Measurements from ENCODE around the gene ACTRT2. TPM values are rescaled to one million over a fixed set of nuclear protein-coding genes. Genes with fewer than 3 reads are reported as not detected.

ACTRT2 gene
- total and polyA plus RNA-seq, 2 of the 8 experiments (the other 6 are each of a cell fraction or from before 2014, with no cell fraction given), result not detected

GRCh38 chr1:3012456-3013291, 8.6 kb upstream of the ACTRT2 start:
- DNase-seq (ENCODE audit: low read depth in 1 of 2, low spot score in 2 of 2), result peak; percentile 2 to 77
- Histone ChIP-seq H3K27me3 (replicated peaks in 1 of 4; ENCODE audit: control insufficient read depth in 3 of 4, extremely low read depth in 1 of 4, insufficient read depth in 3 of 4, low read length in 3 of 4) (peaks cover 0 to 4% (median 0%) of the 10 kb centered on the region in 4 experiments; a peak in 3 of 7 replicates), H3K4me3 (ENCODE audit: extremely low read depth in 1 of 4, insufficient read depth in 2 of 4, low read depth in 3 of 4, low read length in 4 of 4) (no peak overlapping the region), H2BK5ac (ENCODE audit: low read depth, low read length) (no peak overlapping the region), H2AK5ac (ENCODE audit: low read depth, low read length) (no peak overlapping the region), H2BK20ac (ENCODE audit: low read length) (no peak overlapping the region), H3K27ac (ENCODE audit: low read depth, low read length) (no peak overlapping the region), H3K23ac (ENCODE audit: insufficient read length) (no peak overlapping the region), H3K36me3 (ENCODE audit: control insufficient read depth in 2 of 4, insufficient read depth in 4 of 4, low read length in 3 of 4) (no peaks in the 10 kb centered on the region), H3K79me1 (ENCODE audit: low read depth, low read length) (no peaks in the 10 kb centered on the region), H3K4me1 (replicated peaks in 1 of 4; ENCODE audit: control insufficient read depth in 3 of 4, insufficient read depth in 4 of 4, low read length in 3 of 4) (peaks cover 0 to 5% (median 0%) of the 10 kb centered on the region in 4 experiments; a peak in 1 of 7 replicates), H3K14ac (ENCODE audit: insufficient read length) (no peak overlapping the region), H3K23me2 (ENCODE audit: low read depth, low read length) (no peaks in the 10 kb centered on the region), H3K9me3 (ENCODE audit: insufficient read depth in 2 of 2, low read depth in 1 of 2, low read length in 1 of 2) (peaks cover 39 to 84% of the 10 kb centered on the region in 2 experiments), H3K9ac (replicated peaks in 1 of 4; ENCODE audit: extremely low read depth in 1 of 4, low read depth in 3 of 4, low read length in 3 of 4) (no peak overlapping the region), H2AFZ (ENCODE audit: low read length) (no peak overlapping the region), H3K18ac (ENCODE audit: extremely low read depth, low read length) (no peak overlapping the region), H4K20me1 (replicated peaks in 1 of 2; ENCODE audit: control insufficient read depth in 1 of 2, insufficient read depth in 2 of 2, low read length in 2 of 2) (no peaks in the 10 kb centered on the region), H2BK12ac (ENCODE audit: low read depth, low read length) (no peak overlapping the region), H2BK15ac (ENCODE audit: low read length) (no peak overlapping the region), H2BK120ac (replicated peaks; ENCODE audit: low read depth, low read length) (no peak overlapping the region), H4K8ac (ENCODE audit: extremely low read depth, insufficient read depth, low read length) (peak overlapping the region; percentile 62), H3K4ac (replicated peaks; ENCODE audit: insufficient read length, low read depth, low read length) (no peak overlapping the region), H4K5ac (ENCODE audit: insufficient read length, low read depth, low read length) (no peak overlapping the region), H3K56ac (replicated peaks; ENCODE audit: insufficient read length, low read depth, low read length) (no peak overlapping the region), H3K4me2 (ENCODE audit: insufficient read depth in 1 of 2, low read depth in 2 of 2, low read length in 2 of 2) (no peak overlapping the region; a peak in 1 of 4 replicates), H4K91ac (replicated peaks; ENCODE audit: insufficient read length, low read length) (no peak overlapping the region), H3K79me2 (ENCODE audit: control insufficient read depth in 1 of 2, insufficient read depth in 2 of 2, low read length in 2 of 2) (no peaks in the 10 kb centered on the region)
- ChIA-PET POLR2A (ENCODE audit: partially characterized antibody) (no interaction called here), CTCF (ENCODE audit: partially characterized antibody) (interaction anchor here (0.9 to 1.3 kb wide), 3 partner anchors 9 to 393 kb away, joined by 3 read pairs; no protein-coding TSS in a partner anchor)
- WGBS, 2 experiments (ENCODE audit: extremely low coverage in 1 of 2, insufficient coverage in 1 of 2, insufficient read length in 1 of 2, insufficient replicate concordance in 2 of 2, low coverage in 1 of 2, low lambda C conversion rate in 2 of 2, missing lambda C conversion rate in 1 of 2), result 68% methylated on average over 20 of the region's 44 CpGs; no CpG with 5 or more reads in 1 of the 2 experiments
- FAIRE-seq, result no peak
- TF ChIP-seq SIRT6 (IDR thresholded peaks at IDR 0.05; ENCODE audit: low read length) (no peak), CTBP2 (IDR thresholded peaks at IDR 0.05; ENCODE audit: borderline replicate concordance, insufficient read depth, insufficient read length, low read length) (no peak), SAP30 (IDR thresholded peaks at IDR 0.05; ENCODE audit: insufficient read depth, insufficient replicate concordance, low read length) (no peak), RFX5 (IDR thresholded peaks at IDR 0.05; ENCODE audit: borderline replicate concordance, low read depth, low read length) (no peak), EGR1 (IDR thresholded peaks at IDR 0.05; ENCODE audit: borderline replicate concordance, low read depth, low read length) (no peak), RAD21 (IDR thresholded peaks at IDR 0.05 in 1 of 2, conservative IDR thresholded peaks at IDR 0.05 in 1 of 2; ENCODE audit: low read depth in 2 of 2, low read length in 2 of 2) (peak; percentile 64 to 71), GABPA (IDR thresholded peaks at IDR 0.05; ENCODE audit: borderline replicate concordance, insufficient read depth, low read length) (peak; percentile 37; the same call in 1 of the 2 replicates), BACH1 (IDR thresholded peaks at IDR 0.05; ENCODE audit: low read length) (no peak)
- TF ChIP-seq, protein P1, sequence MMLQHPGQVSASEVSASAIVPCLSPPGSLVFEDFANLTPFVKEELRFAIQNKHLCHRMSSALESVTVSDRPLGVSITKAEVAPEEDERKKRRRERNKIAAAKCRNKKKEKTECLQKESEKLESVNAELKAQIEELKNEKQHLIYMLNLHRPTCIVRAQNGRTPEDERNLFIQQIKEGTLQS (IDR thresholded peaks at IDR 0.05; ENCODE audit: insufficient read depth, low read depth, low read length), result no peak

Measured in H1 (cell line).